Transverse colon (tissue), 4 donors: ENCODE results near the gene BRICD5. TPM values are rescaled to one million over a fixed set of nuclear protein-coding genes. Genes with fewer than 3 reads are reported as not detected.

Source experiments
- DNase-seq: peaks from one replicate; pipeline ENCODE4 v3.0.0-alpha.2; 2019
- H3K27ac ChIP-seq, 4 donors: fragments of 200-600 bp; sonication (generic); 2 replicates each; pipeline ENCODE4 v1.5.1; 2016 to 2018; ENCODE audit warnings: inconsistent platforms in 4 of 4
- H3K27me3 ChIP-seq: fragments of 200-600 bp; sonication (generic); 2 replicates; pipeline ENCODE4 v1.5.1; 2017; ENCODE audit warnings: inconsistent platforms
- H3K36me3 ChIP-seq, 4 donors: fragments of 200-600 bp; sonication (generic); 2 replicates each; pipeline ENCODE4 v1.5.1; 2017 to 2019; ENCODE audit warnings: inconsistent platforms in 4 of 4
- H3K4me1 ChIP-seq, 4 donors: fragments of 200-600 bp; sonication (generic); 2 replicates each; pipeline ENCODE4 v1.5.1; 2017 to 2020; ENCODE audit warnings: inconsistent platforms in 4 of 4
- H3K4me3 ChIP-seq, 4 donors: fragments of 200-600 bp; sonication (generic); 1 replicate in 1 of 4; 2 replicates in 3 of 4; pipeline versions ENCODE4 v1.5.1 to v1.6.1; 2017 to 2019; ENCODE audit warnings: inconsistent platforms in 4 of 4
- H3K9me3 ChIP-seq, 2 donors: fragments of 200-600 bp; sonication (generic); 2 replicates each; pipeline ENCODE4 v1.5.1; 2017 to 2019; ENCODE audit warnings: inconsistent platforms in 2 of 2
- EP300 ChIP-seq: sonication (generic); formaldehyde crosslinking; IDR thresholded peaks from one replicate; pipeline ENCODE4 v1.6.1; 2017; ENCODE audit warnings: antibody characterized with exemption, low read depth
- POLR2A ChIP-seq: fragments of 450-650 bp; IDR thresholded peaks from one replicate; pipeline ENCODE4 v1.6.1; 2016; ENCODE audit warnings: antibody characterized with exemption, mild to moderate bottlenecking, moderate library complexity
- POLR2AphosphoS5 ChIP-seq, 3 donors: sonication (generic); formaldehyde crosslinking; IDR thresholded peaks; one replicate each; pipeline ENCODE4 v1.6.1; 2016; ENCODE audit warnings: antibody characterized with exemption in 3 of 3
- WGBS, 2 donors: methylation state at CpG; one replicate each; pipeline ENCODE4 v1.1.5; 2018; ENCODE audit warnings: low coverage in 1 of 2; 5-methylcytosine and 5-hydroxymethylcytosine counted together
- in situ Hi-C, 4 donors: fragments of 200-750 bp; cut with MboI; loops; one replicate each; pipeline versions ENCODE4 v1.15.0 to v1.15.1; 2017; ENCODE audit warnings: low sequenced_read_pairs in 3 of 4, low pct_ligation_motif_present in 1 of 4, low pct_unique_long_range_greater_than_20kb in 1 of 4
- intact Hi-C: fragments of 100-400 bp; cut with DNase I; formaldehyde crosslinking; loops from one replicate; pipeline ENCODE4 v1.15.1; 2023; ENCODE audit warnings: low total_unique reads
- total RNA-seq, 4 donors: library from RNA; depleted of rRNA; stranded (reverse); fragments of >200 nt; gene quantifications; one replicate each; pipeline ENCODE4 v1.1.0, GENCODE V29; 2016
- TF ChIP-seq, protein P1 (sequence below), 5 experiments: fragments of 200-600 bp in 3 of 5; fragments of 450-650 bp in 2 of 5; sonication (generic) in 3 of 5; IDR thresholded peaks; 1 replicate in 2 of 5; 2 replicates in 3 of 5; pipeline ENCODE4 v1.5.1; 2016 to 2017; ENCODE audit warnings: antibody characterized with exemption in 5 of 5, inconsistent platforms in 3 of 5, mild to moderate bottlenecking in 2 of 5, moderate library complexity in 1 of 5

The BRICD5 gene
- total RNA-seq, 4 donors from 2014 or later = 5.7 to 29.9 (median 11.7) TPM

DNA sequence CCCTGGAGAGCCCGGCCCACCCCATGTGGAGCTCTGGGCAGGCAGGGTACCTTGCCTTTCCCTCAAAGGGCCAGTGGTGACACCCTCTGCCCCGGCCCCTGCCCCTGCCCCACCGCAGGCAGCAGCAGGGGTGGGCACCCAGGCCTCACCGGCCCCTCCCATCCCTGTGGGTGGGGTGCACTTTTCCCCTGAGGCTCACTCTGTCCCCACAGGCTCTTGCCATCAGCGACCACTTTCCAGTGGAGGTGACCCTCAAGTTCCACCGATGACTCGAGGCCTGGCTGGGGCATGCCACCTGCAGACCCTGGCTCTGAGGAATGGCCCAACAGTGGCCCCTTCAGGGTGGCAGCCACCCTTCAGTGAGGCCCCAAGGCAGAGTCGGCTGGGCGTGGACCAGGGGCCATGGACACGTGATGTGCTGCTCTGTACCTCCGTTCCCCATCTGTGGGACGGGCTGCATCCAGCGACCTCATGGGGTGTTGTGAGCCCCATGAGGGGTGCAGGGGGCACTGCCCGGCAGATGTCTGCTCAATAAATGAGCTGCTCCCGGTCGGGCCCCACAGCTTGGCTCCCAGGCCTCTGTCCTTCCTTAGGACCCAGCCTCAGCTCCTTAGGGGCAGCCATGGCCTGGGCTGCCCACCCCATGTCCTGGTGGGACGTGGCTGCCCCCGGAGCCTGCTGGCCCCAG lies 27.6 kb upstream of the BRICD5 start:
- WGBS, 2 donors = 56% methylated on average over 16 of the region's 18 CpGs; no CpG with 5 or more reads in 1 of the 2 donors

DNA sequence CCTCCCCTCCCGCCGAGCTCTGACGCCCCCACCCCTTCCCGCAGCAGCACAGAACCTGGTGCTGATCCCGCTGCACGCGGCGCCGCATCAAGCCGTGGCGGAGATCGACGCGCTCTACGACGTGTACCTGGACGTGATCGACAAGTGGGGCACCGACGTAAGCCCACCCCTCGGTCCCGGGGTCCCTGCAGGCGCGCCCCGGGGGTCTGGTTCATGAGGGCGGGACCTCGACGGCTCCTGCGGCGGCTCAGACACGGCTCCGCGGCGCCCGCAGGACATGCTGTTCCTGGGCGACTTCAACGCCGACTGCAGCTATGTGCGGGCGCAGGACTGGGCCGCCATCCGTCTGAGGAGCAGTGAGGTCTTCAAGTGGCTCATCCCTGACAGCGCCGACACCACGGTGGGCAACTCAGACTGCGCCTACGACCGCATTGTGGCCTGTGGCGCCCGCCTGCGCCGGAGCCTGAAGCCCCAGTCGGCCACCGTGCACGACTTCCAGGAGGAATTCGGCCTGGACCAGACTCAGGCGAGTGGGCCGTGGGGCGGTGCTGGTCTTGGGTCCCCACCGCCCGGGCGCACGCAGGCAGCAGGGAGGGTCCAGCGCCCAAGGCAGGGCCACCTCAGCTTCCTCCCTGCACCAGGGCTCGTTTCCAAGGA lies 27.0 kb upstream of the BRICD5 start:
- Histone ChIP-seq H3K4me1 (peaks cover 13 to 38% (median 23%) of the 10 kb centered on the region in 4 donors), H3K27ac (no peak overlapping the region), H3K36me3 (peaks cover 0 to 30% (median 8%) of the 10 kb centered on the region in 4 donors), H3K4me3 (no peak overlapping the region), H3K27me3 (peaks cover 36% of the 10 kb centered on the region), H3K9me3 (no peaks in the 10 kb centered on the region)
- TF ChIP-seq, protein P1, sequence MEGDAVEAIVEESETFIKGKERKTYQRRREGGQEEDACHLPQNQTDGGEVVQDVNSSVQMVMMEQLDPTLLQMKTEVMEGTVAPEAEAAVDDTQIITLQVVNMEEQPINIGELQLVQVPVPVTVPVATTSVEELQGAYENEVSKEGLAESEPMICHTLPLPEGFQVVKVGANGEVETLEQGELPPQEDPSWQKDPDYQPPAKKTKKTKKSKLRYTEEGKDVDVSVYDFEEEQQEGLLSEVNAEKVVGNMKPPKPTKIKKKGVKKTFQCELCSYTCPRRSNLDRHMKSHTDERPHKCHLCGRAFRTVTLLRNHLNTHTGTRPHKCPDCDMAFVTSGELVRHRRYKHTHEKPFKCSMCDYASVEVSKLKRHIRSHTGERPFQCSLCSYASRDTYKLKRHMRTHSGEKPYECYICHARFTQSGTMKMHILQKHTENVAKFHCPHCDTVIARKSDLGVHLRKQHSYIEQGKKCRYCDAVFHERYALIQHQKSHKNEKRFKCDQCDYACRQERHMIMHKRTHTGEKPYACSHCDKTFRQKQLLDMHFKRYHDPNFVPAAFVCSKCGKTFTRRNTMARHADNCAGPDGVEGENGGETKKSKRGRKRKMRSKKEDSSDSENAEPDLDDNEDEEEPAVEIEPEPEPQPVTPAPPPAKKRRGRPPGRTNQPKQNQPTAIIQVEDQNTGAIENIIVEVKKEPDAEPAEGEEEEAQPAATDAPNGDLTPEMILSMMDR (IDR thresholded peaks at IDR 0.05) = no peak
- TF ChIP-seq POLR2AphosphoS5 (IDR thresholded peaks at IDR 0.05) = peak in 1 of 3 donors; percentile 40
- in situ Hi-C loops = no loop called here
- intact Hi-C loops = loop anchor here (10.0 kb wide), 1 partner anchor 233 kb away; the partner anchor contains the start of gene ZNF598
- no peak for DNase-seq
- no CpG with 5 or more reads among the region's 65 CpGs for WGBS, 2 donors

More for the DNA sequence above, 27.6 kb upstream of the BRICD5 start:
- no peaks in the 10 kb centered on the region for H3K9me3 ChIP-seq
- peaks cover 0 to 29% (median 8%) of the 10 kb centered on the region in 4 donors for H3K36me3 ChIP-seq
- H3K27ac ChIP-seq = no peak overlapping the region
- no peak for TF ChIP-seq POLR2A
- peak in 1 of 3 donors; percentile 28 for TF ChIP-seq POLR2AphosphoS5 (IDR thresholded peaks at IDR 0.05)
- TF ChIP-seq, protein P1 (IDR thresholded peaks at IDR 0.05) = no peak
- no peak for TF ChIP-seq EP300
- in situ Hi-C loops = no loop called here
- DNase-seq = no peak
- peaks cover 36% of the 10 kb centered on the region for H3K27me3 ChIP-seq
- intact Hi-C loops = loop anchor here (10.0 kb wide), 1 partner anchor 233 kb away; the partner anchor contains the start of gene ZNF598
- H3K4me1 ChIP-seq = peaks cover 13 to 38% (median 23%) of the 10 kb centered on the region in 4 donors
- no peak overlapping the region for H3K4me3 ChIP-seq

DNA sequence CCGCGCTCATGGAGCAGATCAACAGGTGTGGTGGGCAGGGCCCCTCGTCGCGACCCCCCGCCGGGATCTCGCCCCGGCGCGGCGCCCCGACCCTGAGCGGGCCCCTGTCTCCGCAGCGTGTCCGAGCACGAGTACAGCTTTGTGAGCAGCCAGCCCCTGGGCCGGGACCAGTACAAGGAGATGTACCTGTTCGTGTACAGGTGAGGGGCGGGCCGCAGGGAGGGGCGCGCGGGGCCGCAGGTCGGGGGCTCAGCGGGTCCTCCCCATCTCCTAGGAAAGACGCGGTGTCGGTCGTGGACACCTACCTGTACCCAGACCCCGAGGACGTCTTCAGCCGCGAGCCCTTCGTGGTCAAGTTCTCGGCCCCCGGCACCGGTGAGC lies 26.4 kb upstream of the BRICD5 start:
- in situ Hi-C loops = no loop called here
- 60% methylated on average over 1 of the region's 40 CpGs; no CpG with 5 or more reads in 1 of the 2 donors for WGBS, 2 donors
- Histone ChIP-seq H3K27ac (no peak overlapping the region), H3K4me3 (peak overlapping the region in 2 of 4 donors; percentile 4 to 12), H3K9me3 (no peaks in the 10 kb centered on the region), H3K27me3 (peaks cover 36% of the 10 kb centered on the region), H3K36me3 (peaks cover 0 to 33% (median 9%) of the 10 kb centered on the region in 4 donors), H3K4me1 (peaks cover 13 to 38% (median 23%) of the 10 kb centered on the region in 4 donors)
- DNase-seq = no peak
- intact Hi-C loops = loop anchor here (10.0 kb wide), 1 partner anchor 232 kb away; the partner anchor contains the start of gene ZNF598
- TF ChIP-seq, protein P1 (IDR thresholded peaks at IDR 0.05) = no peak
- TF ChIP-seq POLR2A (no peak), EP300 (no peak), POLR2AphosphoS5 (IDR thresholded peaks at IDR 0.05) (no peak)
